A549 treated with ZK216348 at 1 μM for 4 hours (cell line): ENCODE results near the gene TRIM52. TPM values are rescaled to one million over a fixed set of nuclear protein-coding genes. Genes with fewer than 3 reads are reported as not detected.

Source experiments
- total RNA-seq: library from RNA; stranded (reverse); fragments of 200-300 nt; extraction: Qiagen RNA extraction; gene quantifications from 5 replicates; pipeline ENCODE4 v1.2.3, GENCODE V29; 2022; ENCODE audit warnings: low read depth

TRIM52 gene
- 5.0 to 7.7 TPM (median 7.0 TPM) in 5 replicates for total RNA-seq

DNA sequence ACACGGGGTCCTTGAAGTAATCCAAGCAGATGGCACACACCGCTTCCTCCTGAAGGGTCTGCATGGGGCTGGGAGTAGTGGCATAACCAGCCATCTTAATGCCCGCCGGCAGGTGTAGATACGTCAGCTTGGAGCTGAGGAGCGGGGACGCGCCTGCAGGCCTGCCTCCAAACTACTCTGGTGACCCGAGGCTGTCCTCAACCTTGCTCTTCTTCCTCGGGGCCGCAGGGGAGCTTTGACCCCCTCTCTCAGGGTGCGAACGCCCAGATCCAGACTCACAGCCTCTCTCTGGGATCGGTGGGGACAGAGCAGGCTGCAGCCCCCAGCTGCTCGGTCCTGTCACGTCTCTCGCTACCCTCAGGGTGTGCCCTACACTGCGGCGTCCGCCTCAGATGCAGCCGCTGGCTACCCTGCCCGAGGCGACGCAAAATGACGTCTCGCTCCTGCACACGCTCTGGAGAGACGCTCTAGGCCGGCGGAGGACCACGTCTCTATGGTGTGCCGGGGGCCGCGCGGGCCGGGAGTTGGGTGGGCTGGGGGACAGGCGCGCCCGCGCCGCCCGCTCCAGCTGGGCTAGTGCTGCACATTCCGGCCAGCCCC lies at the start of gene TRIM52:
TSS of gene TRIM52 (minus strand) at position 424 of the 600 bp plus-strand sequence. CDS start at position 94, 330 bp downstream.

DNA sequence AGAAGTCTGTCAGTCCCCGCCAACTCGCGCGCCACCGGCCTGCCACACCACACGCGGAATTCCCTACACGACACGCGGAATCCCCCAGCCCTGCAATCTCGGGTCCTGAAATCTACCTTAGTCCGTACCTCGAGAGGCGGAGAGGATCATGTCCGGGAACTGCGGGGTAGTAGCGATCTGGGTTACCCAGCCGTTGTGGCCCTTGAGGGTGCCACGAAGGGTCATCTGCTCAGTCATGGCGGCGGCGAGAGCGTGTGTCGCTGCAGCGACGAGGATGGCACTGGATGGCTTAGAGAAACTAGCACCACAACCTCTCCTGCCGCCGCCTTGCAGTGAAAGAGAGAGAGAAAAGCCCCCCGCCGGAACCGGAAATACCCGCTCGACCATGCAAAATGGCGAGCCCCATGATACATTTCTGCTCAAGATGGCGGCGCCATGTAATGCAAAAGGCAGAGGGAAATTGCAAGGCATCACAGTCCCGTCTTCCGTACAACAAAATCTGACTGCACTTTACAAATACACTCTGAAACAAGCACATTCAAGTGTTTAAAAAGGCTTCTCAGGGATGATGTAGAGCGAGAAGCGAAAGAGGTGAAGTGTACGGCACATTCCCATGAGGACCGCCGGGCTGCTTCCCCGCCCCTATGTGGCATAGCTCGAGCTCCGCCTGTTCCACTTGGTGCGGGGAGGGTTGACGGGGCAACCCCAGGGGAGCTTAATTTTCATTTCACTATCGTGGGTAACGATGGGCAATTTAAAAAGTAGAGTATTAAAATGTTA lies 17.2 kb downstream of the TRIM52 start, which contains the start of gene RACK1:
TSS of gene RACK1 (minus strand) at position 343 of the 780 bp plus-strand sequence. CDS start at position 237, 106 bp downstream.

DNA sequence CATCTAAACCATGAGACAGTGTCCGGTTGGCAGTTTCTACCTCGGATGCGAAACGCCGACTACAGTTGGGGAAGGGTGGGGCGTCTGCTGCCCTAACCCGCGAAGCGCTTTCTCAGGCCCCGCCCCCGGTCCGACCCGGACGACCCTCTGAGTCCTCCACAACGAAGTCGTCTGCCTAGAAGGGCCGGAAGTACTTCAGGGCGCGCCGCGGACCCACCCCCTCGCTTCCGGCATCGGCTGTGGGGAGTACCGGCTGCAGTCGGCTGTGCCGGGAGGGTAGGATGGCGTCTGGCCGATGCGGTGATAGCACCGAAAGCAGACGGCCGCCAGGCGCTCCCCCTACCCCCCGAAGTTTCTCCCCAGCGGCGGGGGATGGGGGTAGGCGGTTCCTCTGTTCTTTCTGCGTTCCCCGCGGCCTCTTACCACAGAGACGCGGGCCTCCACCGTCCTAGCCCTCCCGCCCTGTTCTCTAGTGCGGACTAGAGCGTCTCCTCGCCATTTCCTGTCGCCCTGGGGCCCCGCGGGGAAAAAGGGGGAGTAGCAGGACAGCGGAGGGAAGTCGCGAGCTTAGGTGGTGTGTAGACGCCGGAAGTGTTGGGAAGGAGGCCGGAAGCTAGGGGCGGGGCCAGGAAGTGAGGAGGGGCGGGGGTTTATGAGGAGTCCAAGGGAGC lies 37.8 kb downstream of the TRIM52 start, which contains the start of gene TRIM41:
TSS of gene TRIM41 (plus strand) at position 224 of the 671 bp plus-strand sequence. CDS start 719 bp downstream, outside the sequence.

Other genes starting within 250 kb of the TRIM52 start
- gene BTNL9, start 220.9 kb downstream of the TRIM52 start, total RNA-seq = 0.53 to 1.5 TPM (median 0.99 TPM) in 5 replicates
- gene OR2V1, start 130.0 kb downstream of the TRIM52 start, total RNA-seq = not detected in 5 replicates
- gene OR2V2, start 113.6 kb downstream of the TRIM52 start, total RNA-seq = not detected in 5 replicates
- gene TRIM7, start 55.9 kb downstream of the TRIM52 start, total RNA-seq = 36.6 to 46.1 TPM (median 43.5 TPM) in 5 replicates
- gene TRIM41, start 37.9 kb downstream of the TRIM52 start, total RNA-seq = 18.1 to 29.1 TPM (median 28.4 TPM) in 5 replicates
- 3,202 to 3,645 TPM (median 3,221 TPM) in 5 replicates for gene RACK1, start 17.2 kb downstream of the TRIM52 start, total RNA-seq
- not detected in 5 replicates for gene OR4F3, start 106.1 kb upstream of the TRIM52 start, total RNA-seq